HepG2 (cell line): ENCODE data around the gene SH2D2A. TPM values are rescaled to one million over a fixed set of nuclear protein-coding genes. Genes with fewer than 3 reads are reported as not detected.

Experiments
- ARNT2 ChIP-seq: sonication (generic); formaldehyde crosslinking; IDR thresholded peaks from 2 replicates; pipeline ENCODE4 v1.8.0; 2022; ENCODE audit warnings: mild to moderate bottlenecking, low read depth, missing genetic modification reagents, moderate library complexity
- BCL6 ChIP-seq: IDR thresholded peaks from 2 replicates; pipeline ENCODE4 v1.6.1; 2016; ENCODE audit warnings: missing genetic modification reagents, missing compliant biosample characterization
- DRAP1 ChIP-seq: IDR thresholded peaks from 2 replicates; pipeline ENCODE4 v1.6.1; 2016; ENCODE audit warnings: missing genetic modification reagents, missing compliant biosample characterization
- ELF3 ChIP-seq: IDR thresholded peaks from 2 replicates; pipeline ENCODE4 v1.6.1; 2016; ENCODE audit warnings: missing genetic modification reagents, missing compliant biosample characterization
- HBP1 ChIP-seq: IDR thresholded peaks from 2 replicates; pipeline ENCODE4 v1.6.1; 2016; ENCODE audit warnings: low read depth, control low read depth
- HNF1A ChIP-seq, 2 experiments: sonication (generic) in 1 of 2; formaldehyde crosslinking in 1 of 2; IDR thresholded peaks; 2 replicates each; pipeline versions ENCODE4 v1.4.0 to v1.6.1; 2016 to 2020; ENCODE audit warnings: borderline replicate concordance in 1 of 2, low read depth in 1 of 2, mild to moderate bottlenecking in 1 of 2, missing genetic modification reagents in 1 of 2
- KLF6 ChIP-seq: IDR thresholded peaks from 2 replicates; pipeline ENCODE4 v1.8.0; 2016; ENCODE audit warnings: missing biosample characterization, missing genetic modification reagents
- MAZ ChIP-seq, 2 experiments: sonication (generic) in 1 of 2; formaldehyde crosslinking in 1 of 2; IDR thresholded peaks; 2 replicates each; pipeline versions ENCODE4 v1.5.0 to v1.6.1; 2012 to 2020; ENCODE audit warnings: low read depth in 2 of 2, mild to moderate bottlenecking in 2 of 2, borderline replicate concordance in 1 of 2, improper control_type of control experiment in 1 of 2, low read length in 1 of 2, missing genetic modification reagents in 1 of 2, moderate library complexity in 1 of 2
- MIER3 ChIP-seq: IDR thresholded peaks from 2 replicates; pipeline ENCODE4 v1.6.1; 2016; ENCODE audit warnings: missing compliant biosample characterization, borderline replicate concordance
- NFKB2 ChIP-seq: sonication (generic); formaldehyde crosslinking; IDR thresholded peaks from 2 replicates; pipeline ENCODE4 v1.4.0; 2020; ENCODE audit warnings: missing genetic modification reagents, borderline replicate concordance
- SNAPC4 ChIP-seq: sonication (generic); formaldehyde crosslinking; IDR thresholded peaks from 2 replicates; pipeline ENCODE4 v1.4.0; 2020; ENCODE audit warnings: mild to moderate bottlenecking, missing genetic modification reagents
- SOX13 ChIP-seq, 3 experiments: fragments of 450-650 bp in 1 of 3; sonication (generic) in 1 of 3; formaldehyde crosslinking in 1 of 3; IDR thresholded peaks in 2 of 3; conservative IDR thresholded peaks in 1 of 3; 2 replicates each; pipeline versions ENCODE4 v1.5.0 to v1.6.1; 2016 to 2020; ENCODE audit warnings: antibody characterized with exemption in 1 of 3, mild to moderate bottlenecking in 1 of 3, missing compliant biosample characterization in 1 of 3, missing genetic modification reagents in 1 of 3, moderate library complexity in 1 of 3
- SOX5 ChIP-seq: IDR thresholded peaks from 2 replicates; pipeline ENCODE4 v1.6.1; 2016; ENCODE audit warnings: borderline replicate concordance
- ZFY ChIP-seq: sonication (generic); formaldehyde crosslinking; IDR thresholded peaks from 2 replicates; pipeline ENCODE4 v1.4.0; 2020; ENCODE audit warnings: missing genetic modification reagents
- ZNF552 ChIP-seq: sonication (generic); formaldehyde crosslinking; IDR thresholded peaks from 2 replicates; pipeline ENCODE4 v1.9.0; 2022; ENCODE audit warnings: missing genetic modification reagents, mild to moderate bottlenecking, borderline replicate concordance
- polyA plus RNA-seq, 8 experiments: library from polyadenylated mRNA; depleted of rRNA in 3 of 8; stranded (reverse) in 7 of 8; unstranded in 1 of 8; fragments of >200 nt; fragmentation: Illumina TruSeq in 4 of 8; extraction: Trizol in 4 of 8; gene quantifications; 2 replicates each; pipeline versions ENCODE4 v1.2.1 to v1.2.3, GENCODE V29; 2011 to 2016; ENCODE audit warnings: low read depth in 4 of 8, missing spikeins in 1 of 8, mixed read lengths in 1 of 8; ENCODE audit not compliant: insufficient read depth in 1 of 8
- total RNA-seq, 5 experiments: library from RNA; depleted of rRNA; stranded (reverse); fragments of >200 nt; fragmentation: Illumina TruSeq; extraction: Trizol; gene quantifications; 2 replicates each; pipeline ENCODE4 v1.2.3, GENCODE V29; 2016; ENCODE audit warnings: low read depth in 1 of 5

Gene SH2D2A
- total and polyA plus RNA-seq, 2 of the 13 experiments (the other 11 are each of a cell fraction or from before 2014, with no cell fraction given): 0.57 to 0.73 TPM

GRCh38 chr1:156767101-156767878 is 49.4 kb downstream of the SH2D2A start, which contains the start of gene PRCC (continued):
- TF ChIP-seq HNF1A (IDR thresholded peaks at IDR 0.05; ENCODE audit: low read depth) (0 out of 2 replicates have a peak, but pooled peaks have one; percentile 25), HNF1A (CRISPR knock-in tag; IDR thresholded peaks at IDR 0.05; ENCODE audit: borderline replicate concordance) (no peak), ZNF552 (peak; percentile 79; the same call in 1 of the 2 replicates), KLF6 (CRISPR knock-in tag) (peak; percentile 89; the same call in 1 of the 2 replicates), ELF3 (CRISPR knock-in tag) (peak; percentile 58), MAZ (IDR thresholded peaks at IDR 0.05; ENCODE audit: borderline replicate concordance, low read depth, low read length) (no peak; the same call in 1 of the 2 replicates), MAZ (CRISPR knock-in tag; IDR thresholded peaks at IDR 0.05; ENCODE audit: low read depth) (peak; percentile 77), MIER3 (CRISPR knock-in tag) (peak; percentile 85), SOX5 (CRISPR knock-in tag) (0 out of 2 replicates have a peak, but pooled peaks have one; percentile 6), DRAP1 (CRISPR knock-in tag) (peak; percentile 47), NFKB2 (peak; percentile 73; the same call in 1 of the 2 replicates), HBP1 (peak; percentile 49; the same call in 1 of the 2 replicates), BCL6 (peak; percentile 31; the same call in 1 of the 2 replicates), SNAPC4 (CRISPR knock-in tag) (no peak), SOX13 (IDR thresholded peaks at IDR 0.05) (no peak), SOX13 (CRISPR knock-in tag; conservative IDR thresholded peaks at IDR 0.05 in 1 of 2, IDR thresholded peaks at IDR 0.05 in 1 of 2) (0 out of 4 replicates have a peak, but pooled peaks of 1 of the 2 experiments have one; percentile 10), ARNT2 (peak; percentile 67; the same call in 1 of the 2 replicates), ZFY (CRISPR knock-in tag) (peak; percentile 100)
